SK-N-SH treated with all-trans-retinoic acid at 6 μM for 48 hours (cell line): Measurements from ENCODE around the gene AJUBA.

ENCODE experiments used
- ATAC-seq: fragments of 200-7000 bp; cut with Tn5 transposase; 3 replicates; pipeline ENCODE4 v1.9.1; 2020; ENCODE audit warnings: mild to moderate bottlenecking, moderate library complexity
- ARNTL ChIP-seq: fragments of 450-650 bp; formaldehyde crosslinking; IDR thresholded peaks from 2 replicates; pipeline ENCODE4 v1.5.0; 2020; ENCODE audit warnings: low read depth, mild to moderate bottlenecking, moderate library complexity, borderline replicate concordance
- BACH2 ChIP-seq: fragments of 250-450 bp; sonication (Bioruptor Pico); IDR thresholded peaks from 2 replicates; pipeline ENCODE4 v1.9.0; 2021; ENCODE audit warnings: mild to moderate bottlenecking, borderline replicate concordance
- CREB5 ChIP-seq: fragments of 250-450 bp; sonication (Bioruptor Pico); IDR thresholded peaks from 2 replicates; pipeline ENCODE4 v1.5.1; 2020; ENCODE audit warnings: low read depth, mild to moderate bottlenecking, moderate library complexity
- CSDC2 ChIP-seq: fragments of 250-450 bp; sonication (Bioruptor Pico); IDR thresholded peaks from 2 replicates; pipeline ENCODE4 v1.5.0; 2020; ENCODE audit warnings: mild to moderate bottlenecking, moderate library complexity
- CSRNP3 ChIP-seq: fragments of 250-450 bp; sonication (Bioruptor Pico); IDR thresholded peaks from 2 replicates; pipeline ENCODE4 v1.5.1; 2021; ENCODE audit warnings: mild to moderate bottlenecking, moderate library complexity
- ESRRG ChIP-seq: fragments of 250-450 bp; sonication (Bioruptor Pico); IDR thresholded peaks from 2 replicates; pipeline ENCODE4 v1.6.1; 2021; ENCODE audit warnings: mild to moderate bottlenecking
- GLIS3 ChIP-seq: fragments of 250-450 bp; sonication (Bioruptor Pico); IDR thresholded peaks from 2 replicates; pipeline ENCODE4 v1.5.0; 2020; ENCODE audit warnings: mild to moderate bottlenecking, moderate library complexity
- OSR1 ChIP-seq: fragments of 250-450 bp; sonication (Bioruptor Pico); IDR thresholded peaks from 2 replicates; pipeline ENCODE4 v1.8.0; 2022; ENCODE audit warnings: moderate library complexity, mild to moderate bottlenecking, inconsistent platforms
- PATZ1 ChIP-seq: fragments of 250-450 bp; sonication (Bioruptor Pico); IDR thresholded peaks from 2 replicates; pipeline ENCODE4 v1.8.0; 2020; ENCODE audit warnings: mild to moderate bottlenecking, moderate library complexity, borderline replicate concordance
- POU6F1 ChIP-seq: fragments of 250-450 bp; sonication (Bioruptor Pico); IDR thresholded peaks from 2 replicates; pipeline ENCODE4 v1.8.0; 2021; ENCODE audit warnings: low read depth, mild to moderate bottlenecking, moderate library complexity, borderline replicate concordance
- PPARA ChIP-seq: fragments of 250-450 bp; sonication (Bioruptor Pico); IDR thresholded peaks from 2 replicates; pipeline ENCODE4 v1.5.0; 2020; ENCODE audit warnings: mild to moderate bottlenecking, borderline replicate concordance
- SNAI2 ChIP-seq: fragments of 250-450 bp; sonication (Bioruptor Pico); IDR thresholded peaks from 2 replicates; pipeline ENCODE4 v1.5.0; 2020; ENCODE audit warnings: mild to moderate bottlenecking, moderate library complexity
- TCF4 ChIP-seq: fragments of 250-450 bp; sonication (Bioruptor Pico); IDR thresholded peaks from 2 replicates; pipeline ENCODE4 v1.8.0; 2021; ENCODE audit warnings: mild to moderate bottlenecking, moderate library complexity, borderline replicate concordance
- TOX ChIP-seq: fragments of 250-450 bp; sonication (Bioruptor Pico); IDR thresholded peaks from 2 replicates; pipeline ENCODE4 v1.8.0; 2021; ENCODE audit warnings: mild to moderate bottlenecking, moderate library complexity, borderline replicate concordance
- TSHZ2 ChIP-seq: fragments of 250-450 bp; sonication (Bioruptor Pico); IDR thresholded peaks from 2 replicates; pipeline ENCODE4 v1.5.0; 2020; ENCODE audit warnings: mild to moderate bottlenecking, moderate library complexity
- ZC3H10 ChIP-seq: fragments of 250-450 bp; sonication (Bioruptor Pico); IDR thresholded peaks from 2 replicates; pipeline ENCODE4 v1.5.1; 2021; ENCODE audit warnings: mild to moderate bottlenecking, moderate library complexity
- ZFP3 ChIP-seq: fragments of 250-450 bp; sonication (Bioruptor Pico); IDR thresholded peaks from 2 replicates; pipeline ENCODE4 v1.5.0; 2020; ENCODE audit warnings: mild to moderate bottlenecking, moderate library complexity
- ZFP30 ChIP-seq: fragments of 450-650 bp; formaldehyde crosslinking; IDR thresholded peaks from 2 replicates; pipeline ENCODE4 v1.5.0; 2022; ENCODE audit warnings: mild to moderate bottlenecking, moderate library complexity
- ZNF565 ChIP-seq: fragments of 450-650 bp; formaldehyde crosslinking; conservative IDR thresholded peaks from 2 replicates; pipeline ENCODE4 v1.5.0; 2020; ENCODE audit warnings: low read depth, mild to moderate bottlenecking, moderate library complexity
- ZNF70 ChIP-seq: fragments of 450-650 bp; formaldehyde crosslinking; IDR thresholded peaks from 2 replicates; pipeline ENCODE4 v1.5.0; 2020; ENCODE audit warnings: mild to moderate bottlenecking, moderate library complexity
- ZNF8 ChIP-seq: fragments of 450-650 bp; formaldehyde crosslinking; IDR thresholded peaks from 2 replicates; pipeline ENCODE4 v1.5.0; 2020; ENCODE audit warnings: mild to moderate bottlenecking, moderate library complexity

Gene AJUBA

GRCh38 chr14:23018107-23018506, 35.8 kb upstream of the AJUBA start:
- no peak for TF ChIP-seq PATZ1 (CRISPR knock-in tag)
- no peak for TF ChIP-seq SNAI2 (CRISPR knock-in tag)
- TF ChIP-seq BACH2 (CRISPR knock-in tag) = no peak
- TF ChIP-seq ZNF70 (CRISPR knock-in tag) = no peak
- TF ChIP-seq ZNF565 (CRISPR knock-in tag) = no peak
- no peak for TF ChIP-seq POU6F1
- TF ChIP-seq CREB5 = no peak
- TF ChIP-seq CSRNP3 (CRISPR knock-in tag) = no peak
- no peak for TF ChIP-seq TOX
- TF ChIP-seq OSR1 (CRISPR knock-in tag) = no peak
- TF ChIP-seq TCF4 (CRISPR knock-in tag) = no peak
- TF ChIP-seq GLIS3 = no peak
- TF ChIP-seq PPARA (CRISPR knock-in tag) = no peak
- no peak for TF ChIP-seq TSHZ2 (CRISPR knock-in tag)
- no peak for TF ChIP-seq CSDC2 (CRISPR knock-in tag)
- TF ChIP-seq ZC3H10 = no peak
- TF ChIP-seq ZFP30 (CRISPR knock-in tag) = no peak
- no peak for TF ChIP-seq ZFP3 (CRISPR knock-in tag)
- TF ChIP-seq ESRRG = no peak
- no peak for TF ChIP-seq ZNF8 (CRISPR knock-in tag)
- ATAC-seq = no peak

- TF ChIP-seq ARNTL (no peak), ZFP3 (CRISPR knock-in tag) (no peak), ZNF8 (CRISPR knock-in tag) (no peak), ESRRG (no peak), PPARA (CRISPR knock-in tag) (no peak), CSDC2 (CRISPR knock-in tag) (no peak), TSHZ2 (CRISPR knock-in tag) (no peak), CSRNP3 (CRISPR knock-in tag) (no peak), SNAI2 (CRISPR knock-in tag) (no peak), BACH2 (CRISPR knock-in tag) (no peak), ZFP30 (CRISPR knock-in tag) (no peak)
- no peak for ATAC-seq
These were observed 34.7 kb upstream of the AJUBA start for GRCh38 chr14:23017091-23017490.
